ENCODE results near the gene SFXN5. TPM values are rescaled to one million over a fixed set of nuclear protein-coding genes. Genes with fewer than 3 reads are reported as not detected.
A peak's percentile ranks its signal among the peaks of the same experiment; 100 is the strongest.

SFXN5 gene
- total and polyA plus RNA-seq, 2 of the 8 experiments (the other 6 are each of a cell fraction or from before 2014, with no cell fraction given), result 29.3 to 33.1 TPM

- no peak for DNase-seq (ENCODE audit: low read depth in 1 of 2, low spot score in 2 of 2)
- H3K23ac ChIP-seq (ENCODE audit: insufficient read length), result no peak overlapping the region
- H2BK15ac ChIP-seq (ENCODE audit: low read length), result peak overlapping the region; percentile 33; the same call in 1 of the 2 replicates
- no peak for TF ChIP-seq RNF2 (IDR thresholded peaks at IDR 0.05; ENCODE audit: borderline replicate concordance, low read depth, low read length, missing control alignments, poor library complexity, severe bottlenecking)
- TF ChIP-seq EZH2 (IDR thresholded peaks at IDR 0.05; ENCODE audit: low read depth, low read length, severe bottlenecking), result peak; percentile 31
- no peak for TF ChIP-seq ATF2 (IDR thresholded peaks at IDR 0.05; ENCODE audit: low read length)
- TF ChIP-seq HDAC6 (IDR thresholded peaks at IDR 0.05; ENCODE audit: low read depth, low read length), result no peak
- H3K9ac ChIP-seq (replicated peaks in 1 of 4; ENCODE audit: extremely low read depth in 1 of 4, low read depth in 3 of 4, low read length in 3 of 4), result no peak overlapping the region; a peak in 1 of 7 replicates
- ChIA-PET POLR2A (ENCODE audit: partially characterized antibody) (interaction anchor here (0.8 to 2.8 kb wide), 4 partner anchors 10 to 144 kb away, joined by 3 to 12 read pairs (median 4); partner anchors contain the start of genes EMX1 and SFXN5), CTCF (ENCODE audit: partially characterized antibody) (interaction anchor here (0.6 to 24.3 kb wide), 14 partner anchors 9 to 249 kb away, joined by 3 to 497 read pairs (median 4); partner anchors contain the start of gene SPR)
- H3K4me1 ChIP-seq (replicated peaks in 1 of 4; ENCODE audit: control insufficient read depth in 3 of 4, insufficient read depth in 4 of 4, low read length in 3 of 4), result peaks cover 6 to 25% (median 11%) of the 10 kb centered on the region in 4 experiments
- peaks cover 57 to 80% (median 73%) of the 10 kb centered on the region in 4 experiments for H3K27me3 ChIP-seq (replicated peaks in 1 of 4; ENCODE audit: control insufficient read depth in 3 of 4, extremely low read depth in 1 of 4, insufficient read depth in 3 of 4, low read length in 3 of 4)
- H3K79me1 ChIP-seq (ENCODE audit: low read depth, low read length), result no peaks in the 10 kb centered on the region
- no peak overlapping the region for H2BK120ac ChIP-seq (replicated peaks; ENCODE audit: low read depth, low read length)
- H3K14ac ChIP-seq (ENCODE audit: insufficient read length), result no peak overlapping the region
- H3K4ac ChIP-seq (replicated peaks; ENCODE audit: insufficient read length, low read depth, low read length), result no peak overlapping the region
- H3K79me2 ChIP-seq (ENCODE audit: control insufficient read depth in 1 of 2, insufficient read depth in 2 of 2, low read length in 2 of 2), result no peaks in the 10 kb centered on the region
- H3K4me2 ChIP-seq (ENCODE audit: insufficient read depth in 1 of 2, low read depth in 2 of 2, low read length in 2 of 2), result no peak overlapping the region
- no peak overlapping the region for H3K56ac ChIP-seq (replicated peaks; ENCODE audit: insufficient read length, low read depth, low read length)
- H3K18ac ChIP-seq (ENCODE audit: extremely low read depth, low read length), result no peak overlapping the region
- H2BK12ac ChIP-seq (ENCODE audit: low read depth, low read length), result peak overlapping the region; percentile 35; the same call in 1 of the 2 replicates
- peaks cover 4 to 11% of the 10 kb centered on the region in 2 experiments for H4K20me1 ChIP-seq (replicated peaks in 1 of 2; ENCODE audit: control insufficient read depth in 1 of 2, insufficient read depth in 2 of 2, low read length in 2 of 2)
- no peak overlapping the region for H4K91ac ChIP-seq (replicated peaks; ENCODE audit: insufficient read length, low read length)
- H4K8ac ChIP-seq (ENCODE audit: extremely low read depth, insufficient read depth, low read length), result no peak overlapping the region
- peaks cover 0 to 2% of the 10 kb centered on the region in 2 experiments; a peak in 1 of 4 replicates for H3K9me3 ChIP-seq (ENCODE audit: insufficient read depth in 2 of 2, low read depth in 1 of 2, low read length in 1 of 2)
- H3K23me2 ChIP-seq (ENCODE audit: low read depth, low read length), result peaks cover 7% of the 10 kb centered on the region; the same call in 1 of the 2 replicates
- H2AFZ ChIP-seq (ENCODE audit: low read length), result no peak overlapping the region
- FAIRE-seq, result no peak
- H3K27ac ChIP-seq (ENCODE audit: low read depth, low read length), result no peak overlapping the region
- 0 out of 2 replicates have a peak overlapping the region, but pooled peaks have one; percentile 17 for H2AK5ac ChIP-seq (ENCODE audit: low read depth, low read length)
- no peak overlapping the region for H2BK20ac ChIP-seq (ENCODE audit: low read length)
- H4K5ac ChIP-seq (ENCODE audit: insufficient read length, low read depth, low read length), result no peak overlapping the region
- WGBS, 2 experiments (ENCODE audit: extremely low coverage in 1 of 2, insufficient coverage in 1 of 2, insufficient read length in 1 of 2, insufficient replicate concordance in 2 of 2, low coverage in 1 of 2, low lambda C conversion rate in 2 of 2, missing lambda C conversion rate in 1 of 2), result 87% methylated on average over 8 of the region's 8 CpGs; no CpG with 5 or more reads in 1 of the 2 experiments
- H3K4me3 ChIP-seq (ENCODE audit: extremely low read depth in 1 of 4, insufficient read depth in 2 of 4, low read depth in 3 of 4, low read length in 4 of 4), result no peak overlapping the region
- peaks cover 0 to 2% (median 0%) of the 10 kb centered on the region in 4 experiments; a peak in 1 of 8 replicates for H3K36me3 ChIP-seq (ENCODE audit: control insufficient read depth in 2 of 4, insufficient read depth in 4 of 4, low read length in 3 of 4)
- no peak overlapping the region for H2BK5ac ChIP-seq (ENCODE audit: low read depth, low read length)
These were observed 143.6 kb downstream of the SFXN5 start for GRCh38 chr2:72927619-72928550.
